ENCODE data around the gene PLAAT2. TPM values are rescaled to one million over a fixed set of nuclear protein-coding genes. Genes with fewer than 3 reads are reported as not detected.

The PLAAT2 gene
- total and polyA plus RNA-seq, 4 donors, result 0.32 to 0.44 TPM; not detected in 2

DNA sequence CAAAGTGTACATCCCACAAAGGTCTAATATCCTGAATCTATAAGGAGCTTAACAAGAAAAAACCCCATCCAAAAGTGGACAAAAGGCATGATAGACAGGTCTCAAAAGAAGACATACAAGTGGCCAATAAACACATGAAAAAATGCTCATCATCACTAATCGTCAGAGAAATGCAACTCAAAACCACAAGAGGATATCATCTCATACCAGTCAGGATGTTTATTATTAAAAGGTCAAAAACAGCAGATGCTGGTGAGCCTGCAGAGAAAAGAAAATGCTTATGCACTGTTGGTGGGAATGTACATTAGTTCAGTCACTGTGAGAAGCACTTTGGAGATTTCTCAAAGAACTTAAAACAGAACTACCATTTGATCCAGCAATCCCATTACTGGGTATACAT is 44.6 kb downstream of the PLAAT2 start:
- Histone ChIP-seq H3K4me3 (ENCODE audit: low read depth in 1 of 3, low read length in 3 of 3) (no peak overlapping the region), H3K27ac (ENCODE audit: low read depth in 1 of 2, low read length in 2 of 2) (no peak overlapping the region), H3K27me3 (ENCODE audit: control insufficient read depth in 4 of 4, insufficient read depth in 4 of 4, low read length in 3 of 4) (no peaks in the 10 kb centered on the region), H3K9me3 (ENCODE audit: control insufficient read depth in 4 of 4, low read length in 3 of 4) (no peaks in the 10 kb centered on the region), H3K36me3 (ENCODE audit: control insufficient read depth in 4 of 4, insufficient read depth in 3 of 4, low read depth in 1 of 4, low read length in 3 of 4) (no peaks in the 10 kb centered on the region), H3K9ac (ENCODE audit: low read depth in 1 of 2, low read length in 2 of 2) (no peak overlapping the region), H3K4me1 (ENCODE audit: control insufficient read depth in 4 of 4, insufficient read depth in 4 of 4, low read length in 3 of 4) (no peaks in the 10 kb centered on the region)
- no peak for DNase-seq (ENCODE audit: low spot score)
- no peak for TF ChIP-seq GABPA (IDR thresholded peaks at IDR 0.05 in 1 of 2, conservative IDR thresholded peaks at IDR 0.05 in 1 of 2)
- TF ChIP-seq, protein P1, sequence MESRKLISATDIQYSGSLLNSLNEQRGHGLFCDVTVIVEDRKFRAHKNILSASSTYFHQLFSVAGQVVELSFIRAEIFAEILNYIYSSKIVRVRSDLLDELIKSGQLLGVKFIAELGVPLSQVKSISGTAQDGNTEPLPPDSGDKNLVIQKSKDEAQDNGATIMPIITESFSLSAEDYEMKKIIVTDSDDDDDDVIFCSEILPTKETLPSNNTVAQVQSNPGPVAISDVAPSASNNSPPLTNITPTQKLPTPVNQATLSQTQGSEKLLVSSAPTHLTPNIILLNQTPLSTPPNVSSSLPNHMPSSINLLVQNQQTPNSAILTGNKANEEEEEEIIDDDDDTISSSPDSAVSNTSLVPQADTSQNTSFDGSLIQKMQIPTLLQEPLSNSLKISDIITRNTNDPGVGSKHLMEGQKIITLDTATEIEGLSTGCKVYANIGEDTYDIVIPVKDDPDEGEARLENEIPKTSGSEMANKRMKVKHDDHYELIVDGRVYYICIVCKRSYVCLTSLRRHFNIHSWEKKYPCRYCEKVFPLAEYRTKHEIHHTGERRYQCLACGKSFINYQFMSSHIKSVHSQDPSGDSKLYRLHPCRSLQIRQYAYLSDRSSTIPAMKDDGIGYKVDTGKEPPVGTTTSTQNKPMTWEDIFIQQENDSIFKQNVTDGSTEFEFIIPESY (IDR thresholded peaks at IDR 0.05), result no peak
- WGBS, result 61% methylated on average over 1 of the region's 1 CpG

DNA sequence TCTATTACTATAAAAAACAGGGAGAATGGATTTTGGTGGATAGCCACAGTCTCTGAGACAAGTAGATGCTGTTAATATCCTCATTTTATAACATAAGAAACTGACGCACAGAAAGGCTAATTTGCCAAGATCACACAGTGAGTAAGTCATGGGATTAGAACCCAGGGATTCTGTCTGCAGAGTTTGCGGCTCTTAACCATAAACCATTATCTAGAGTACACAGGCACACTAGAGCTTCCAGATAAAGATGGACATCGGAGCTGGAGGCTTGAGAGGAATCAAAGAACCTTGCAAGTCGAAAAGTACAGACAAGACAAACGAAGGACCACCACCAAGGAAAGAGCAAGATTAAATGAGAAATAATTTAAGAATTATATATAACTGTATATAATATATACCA is 46.0 kb downstream of the PLAAT2 start:
- TF ChIP-seq JUND (IDR thresholded peaks at IDR 0.05), result no peak
- TF ChIP-seq FOXA1 (IDR thresholded peaks at IDR 0.05), result no peak
- no peak for TF ChIP-seq SP1 (IDR thresholded peaks at IDR 0.05)
- no peak for TF ChIP-seq EGR1 (IDR thresholded peaks at IDR 0.05; ENCODE audit: low read depth in 2 of 2)
- TF ChIP-seq RAD21 (IDR thresholded peaks at IDR 0.05), result no peak
- TF ChIP-seq, protein P2, sequence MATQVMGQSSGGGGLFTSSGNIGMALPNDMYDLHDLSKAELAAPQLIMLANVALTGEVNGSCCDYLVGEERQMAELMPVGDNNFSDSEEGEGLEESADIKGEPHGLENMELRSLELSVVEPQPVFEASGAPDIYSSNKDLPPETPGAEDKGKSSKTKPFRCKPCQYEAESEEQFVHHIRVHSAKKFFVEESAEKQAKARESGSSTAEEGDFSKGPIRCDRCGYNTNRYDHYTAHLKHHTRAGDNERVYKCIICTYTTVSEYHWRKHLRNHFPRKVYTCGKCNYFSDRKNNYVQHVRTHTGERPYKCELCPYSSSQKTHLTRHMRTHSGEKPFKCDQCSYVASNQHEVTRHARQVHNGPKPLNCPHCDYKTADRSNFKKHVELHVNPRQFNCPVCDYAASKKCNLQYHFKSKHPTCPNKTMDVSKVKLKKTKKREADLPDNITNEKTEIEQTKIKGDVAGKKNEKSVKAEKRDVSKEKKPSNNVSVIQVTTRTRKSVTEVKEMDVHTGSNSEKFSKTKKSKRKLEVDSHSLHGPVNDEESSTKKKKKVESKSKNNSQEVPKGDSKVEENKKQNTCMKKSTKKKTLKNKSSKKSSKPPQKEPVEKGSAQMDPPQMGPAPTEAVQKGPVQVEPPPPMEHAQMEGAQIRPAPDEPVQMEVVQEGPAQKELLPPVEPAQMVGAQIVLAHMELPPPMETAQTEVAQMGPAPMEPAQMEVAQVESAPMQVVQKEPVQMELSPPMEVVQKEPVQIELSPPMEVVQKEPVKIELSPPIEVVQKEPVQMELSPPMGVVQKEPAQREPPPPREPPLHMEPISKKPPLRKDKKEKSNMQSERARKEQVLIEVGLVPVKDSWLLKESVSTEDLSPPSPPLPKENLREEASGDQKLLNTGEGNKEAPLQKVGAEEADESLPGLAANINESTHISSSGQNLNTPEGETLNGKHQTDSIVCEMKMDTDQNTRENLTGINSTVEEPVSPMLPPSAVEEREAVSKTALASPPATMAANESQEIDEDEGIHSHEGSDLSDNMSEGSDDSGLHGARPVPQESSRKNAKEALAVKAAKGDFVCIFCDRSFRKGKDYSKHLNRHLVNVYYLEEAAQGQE (IDR thresholded peaks at IDR 0.05), result no peak
- no peak for TF ChIP-seq HNF4A (conservative IDR thresholded peaks at IDR 0.05)
- TF ChIP-seq TAF1 (conservative IDR thresholded peaks at IDR 0.05), result no peak
- TF ChIP-seq, protein P3, sequence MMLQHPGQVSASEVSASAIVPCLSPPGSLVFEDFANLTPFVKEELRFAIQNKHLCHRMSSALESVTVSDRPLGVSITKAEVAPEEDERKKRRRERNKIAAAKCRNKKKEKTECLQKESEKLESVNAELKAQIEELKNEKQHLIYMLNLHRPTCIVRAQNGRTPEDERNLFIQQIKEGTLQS (IDR thresholded peaks at IDR 0.05), result no peak
- TF ChIP-seq YY1 (IDR thresholded peaks at IDR 0.05), result no peak
- Histone ChIP-seq H3K27ac (ENCODE audit: low read depth in 1 of 2, low read length in 2 of 2) (no peak overlapping the region), H3K36me3 (ENCODE audit: control insufficient read depth in 4 of 4, insufficient read depth in 3 of 4, low read depth in 1 of 4, low read length in 3 of 4) (no peaks in the 10 kb centered on the region)

DNA sequence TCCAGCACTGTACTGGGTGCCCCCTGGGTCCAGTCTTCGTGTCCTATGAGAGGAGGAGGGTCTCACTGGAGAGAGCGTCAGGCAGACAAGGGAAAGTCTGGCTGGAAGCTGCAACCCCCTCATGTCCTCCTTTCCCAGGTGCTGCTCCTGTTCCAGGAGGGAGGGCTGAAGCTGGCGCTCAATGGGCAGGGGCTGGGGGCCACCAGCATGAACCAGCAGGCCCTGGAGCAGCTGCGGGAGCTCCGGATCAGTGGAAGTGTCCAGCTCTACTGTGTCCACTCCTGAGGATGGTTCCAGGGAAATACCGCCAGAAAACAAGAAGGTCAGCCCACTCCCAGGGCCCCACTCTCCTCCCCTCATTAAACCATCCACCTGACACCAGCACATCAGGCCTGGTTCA is 47.1 kb downstream of the PLAAT2 start:
- H3K4me1 ChIP-seq (ENCODE audit: control insufficient read depth in 4 of 4, insufficient read depth in 4 of 4, low read length in 3 of 4), result peaks cover 0 to 7% (median 5%) of the 10 kb centered on the region in 4 donors
- DNase-seq (ENCODE audit: low spot score), result no peak
- no peaks in the 10 kb centered on the region for H3K9me3 ChIP-seq (ENCODE audit: control insufficient read depth in 4 of 4, low read length in 3 of 4)
- H3K36me3 ChIP-seq (ENCODE audit: control insufficient read depth in 4 of 4, insufficient read depth in 3 of 4, low read depth in 1 of 4, low read length in 3 of 4), result no peaks in the 10 kb centered on the region
- H3K9ac ChIP-seq (ENCODE audit: low read depth in 1 of 2, low read length in 2 of 2), result no peak overlapping the region
- 97% methylated on average over 6 of the region's 6 CpGs for WGBS
- no peaks in the 10 kb centered on the region for H3K27me3 ChIP-seq (ENCODE audit: control insufficient read depth in 4 of 4, insufficient read depth in 4 of 4, low read length in 3 of 4)
- no peak overlapping the region for H3K4me3 ChIP-seq (ENCODE audit: low read depth in 1 of 3, low read length in 3 of 3)
- H3K27ac ChIP-seq (ENCODE audit: low read depth in 1 of 2, low read length in 2 of 2), result no peak overlapping the region
- TF ChIP-seq, protein P4, sequence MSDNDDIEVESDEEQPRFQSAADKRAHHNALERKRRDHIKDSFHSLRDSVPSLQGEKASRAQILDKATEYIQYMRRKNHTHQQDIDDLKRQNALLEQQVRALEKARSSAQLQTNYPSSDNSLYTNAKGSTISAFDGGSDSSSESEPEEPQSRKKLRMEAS (IDR thresholded peaks at IDR 0.05), result no peak
- TF ChIP-seq HNF4G (IDR thresholded peaks at IDR 0.05) (no peak), FOXA1 (IDR thresholded peaks at IDR 0.05) (no peak), EGR1 (IDR thresholded peaks at IDR 0.05; ENCODE audit: low read depth in 2 of 2) (no peak), YY1 (IDR thresholded peaks at IDR 0.05) (no peak), TAF1 (conservative IDR thresholded peaks at IDR 0.05) (no peak), FOXA2 (IDR thresholded peaks at IDR 0.05) (no peak), GABPA (IDR thresholded peaks at IDR 0.05 in 1 of 2, conservative IDR thresholded peaks at IDR 0.05 in 1 of 2) (no peak), NR2F2 (IDR thresholded peaks at IDR 0.05) (no peak), RAD21 (IDR thresholded peaks at IDR 0.05) (no peak), SP1 (IDR thresholded peaks at IDR 0.05) (no peak), RXRA (IDR thresholded peaks at IDR 0.05) (no peak), JUND (IDR thresholded peaks at IDR 0.05) (no peak)
- TF ChIP-seq, protein P1 (IDR thresholded peaks at IDR 0.05), result no peak
- TF ChIP-seq, protein P3 (IDR thresholded peaks at IDR 0.05), result no peak

More for the DNA sequence above, 46.0 kb downstream of the PLAAT2 start:
- no peak for DNase-seq (ENCODE audit: low spot score)
- Histone ChIP-seq H3K9me3 (ENCODE audit: control insufficient read depth in 4 of 4, low read length in 3 of 4) (no peaks in the 10 kb centered on the region), H3K4me1 (ENCODE audit: control insufficient read depth in 4 of 4, insufficient read depth in 4 of 4, low read length in 3 of 4) (peaks cover 0 to 4% (median 0%) of the 10 kb centered on the region in 4 donors), H3K4me3 (ENCODE audit: low read depth in 1 of 3, low read length in 3 of 3) (no peak overlapping the region), H3K9ac (ENCODE audit: low read depth in 1 of 2, low read length in 2 of 2) (no peak overlapping the region), H3K27me3 (ENCODE audit: control insufficient read depth in 4 of 4, insufficient read depth in 4 of 4, low read length in 3 of 4) (no peaks in the 10 kb centered on the region)
- WGBS, result 93% methylated on average over 5 of the region's 5 CpGs
